Keratinocyte (primary cell): Measurements from ENCODE around the gene CUBN.

Experiments used
- CTCF ChIP-seq, 3 experiments: IDR thresholded peaks in 1 of 3; conservative IDR thresholded peaks in 1 of 3; optimal IDR thresholded peaks in 1 of 3; 2 replicates in 2 of 3; 3 replicates in 1 of 3; pipeline versions ENCODE3 to v1.5.1; 2011; ENCODE audit warnings: low read length in 3 of 3, mild to moderate bottlenecking in 3 of 3, moderate library complexity in 2 of 3, control low read depth in 1 of 3, inconsistent platforms in 1 of 3; ENCODE audit not compliant: insufficient read depth in 2 of 3; ENCODE audit errors: extremely low read depth in 1 of 3
- EZH2 ChIP-seq: IDR thresholded peaks from one replicate; pipeline ENCODE4 v1.6.1; 2012; ENCODE audit warnings: inconsistent platforms, mild to moderate bottlenecking, low read length, moderate library complexity

GRCh38 chr10:17179002-17179401 lies 49.4 kb upstream of the CUBN start:
- TF ChIP-seq CTCF (optimal IDR thresholded peaks at IDR 0.05 in 1 of 3, IDR thresholded peaks at IDR 0.05 in 1 of 3, conservative IDR thresholded peaks at IDR 0.05 in 1 of 3; ENCODE audit: extremely low read depth in 1 of 3, insufficient read depth in 2 of 3, low read length in 3 of 3): no peak
- TF ChIP-seq EZH2: no peak
